Smooth muscle cell of bladder (primary cell): ENCODE measurements around the gene PCDHA8. TPM values are rescaled to one million over a fixed set of nuclear protein-coding genes. Genes with fewer than 3 reads are reported as not detected.

ENCODE experiments used
- total RNA-seq: library from RNA; depleted of rRNA; stranded (reverse); fragments of >200 nt; gene quantifications from 2 replicates; pipeline ENCODE4 v1.2.3, GENCODE V29; 2014

PCDHA8 gene, protein sequence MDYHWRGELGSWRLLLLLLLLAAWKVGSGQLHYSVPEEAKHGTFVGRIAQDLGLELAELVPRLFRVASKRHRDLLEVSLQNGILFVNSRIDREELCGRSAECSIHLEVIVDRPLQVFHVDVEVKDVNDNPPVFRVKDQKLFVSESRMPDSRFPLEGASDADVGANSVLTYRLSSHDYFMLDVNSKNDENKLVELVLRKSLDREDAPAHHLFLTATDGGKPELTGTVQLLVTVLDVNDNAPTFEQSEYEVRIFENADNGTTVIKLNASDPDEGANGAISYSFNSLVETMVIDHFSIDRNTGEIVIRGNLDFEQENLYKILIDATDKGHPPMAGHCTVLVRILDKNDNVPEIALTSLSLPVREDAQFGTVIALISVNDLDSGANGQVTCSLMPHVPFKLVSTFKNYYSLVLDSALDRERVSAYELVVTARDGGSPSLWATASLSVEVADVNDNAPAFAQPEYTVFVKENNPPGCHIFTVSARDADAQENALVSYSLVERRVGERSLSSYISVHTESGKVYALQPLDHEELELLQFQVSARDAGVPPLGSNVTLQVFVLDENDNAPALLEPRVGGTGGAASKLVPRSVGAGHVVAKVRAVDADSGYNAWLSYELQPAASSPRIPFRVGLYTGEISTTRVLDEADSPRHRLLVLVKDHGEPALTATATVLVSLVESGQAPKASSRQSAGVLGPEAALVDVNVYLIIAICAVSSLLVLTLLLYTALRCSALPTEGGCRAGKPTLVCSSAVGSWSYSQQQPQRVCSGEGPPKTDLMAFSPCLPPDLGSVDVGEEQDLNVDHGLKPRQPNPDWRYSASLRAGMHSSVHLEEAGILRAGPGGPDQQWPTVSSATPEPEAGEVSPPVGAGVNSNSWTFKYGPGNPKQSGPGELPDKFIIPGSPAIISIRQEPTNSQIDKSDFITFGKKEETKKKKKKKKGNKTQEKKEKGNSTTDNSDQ
- under 0.01 and 0.09 TPM in 2 replicates for total RNA-seq

GRCh38 chr5:140840978-140841962 is at the start of gene PCDHA8:
TSS of gene PCDHA8 (plus strand) at chr5:140841187. CDS start at chr5:140841322, 135 bp downstream.

DNA sequence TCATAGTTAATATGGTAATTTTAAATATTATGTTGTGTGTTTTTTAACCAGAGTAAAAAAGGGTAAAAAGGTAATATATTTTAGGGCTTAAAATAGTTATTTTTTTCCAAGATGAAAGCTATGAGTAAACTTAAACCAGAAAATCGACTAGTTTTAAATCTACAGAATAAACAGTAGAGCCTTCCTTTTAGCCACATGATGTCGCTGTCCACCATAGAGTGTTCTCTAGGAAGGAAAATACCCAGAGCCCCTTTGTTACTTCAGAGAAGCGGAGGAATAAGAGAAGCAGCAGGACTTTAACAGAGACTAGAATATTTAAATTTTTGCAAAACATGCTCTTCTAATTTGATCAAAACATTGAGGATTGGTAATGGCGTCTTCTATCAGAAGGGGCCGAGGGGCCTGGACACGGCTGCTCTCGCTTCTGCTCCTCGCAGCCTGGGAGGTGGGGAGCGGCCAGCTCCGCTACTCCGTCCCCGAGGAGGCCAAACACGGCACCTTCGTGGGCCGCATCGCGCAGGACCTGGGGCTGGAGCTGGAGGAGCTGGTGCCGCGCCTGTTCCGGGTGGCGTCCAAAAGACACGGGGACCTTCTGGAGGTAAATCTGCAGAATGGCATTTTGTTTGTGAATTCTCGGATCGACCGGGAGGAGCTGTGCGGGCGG is 46.3 kb upstream of the PCDHA8 start, which contains the start of gene PCDHA2:
Gene PCDHA2, plus strand, starts transcription at position 258 of the 664 bp plus-strand sequence.

DNA sequence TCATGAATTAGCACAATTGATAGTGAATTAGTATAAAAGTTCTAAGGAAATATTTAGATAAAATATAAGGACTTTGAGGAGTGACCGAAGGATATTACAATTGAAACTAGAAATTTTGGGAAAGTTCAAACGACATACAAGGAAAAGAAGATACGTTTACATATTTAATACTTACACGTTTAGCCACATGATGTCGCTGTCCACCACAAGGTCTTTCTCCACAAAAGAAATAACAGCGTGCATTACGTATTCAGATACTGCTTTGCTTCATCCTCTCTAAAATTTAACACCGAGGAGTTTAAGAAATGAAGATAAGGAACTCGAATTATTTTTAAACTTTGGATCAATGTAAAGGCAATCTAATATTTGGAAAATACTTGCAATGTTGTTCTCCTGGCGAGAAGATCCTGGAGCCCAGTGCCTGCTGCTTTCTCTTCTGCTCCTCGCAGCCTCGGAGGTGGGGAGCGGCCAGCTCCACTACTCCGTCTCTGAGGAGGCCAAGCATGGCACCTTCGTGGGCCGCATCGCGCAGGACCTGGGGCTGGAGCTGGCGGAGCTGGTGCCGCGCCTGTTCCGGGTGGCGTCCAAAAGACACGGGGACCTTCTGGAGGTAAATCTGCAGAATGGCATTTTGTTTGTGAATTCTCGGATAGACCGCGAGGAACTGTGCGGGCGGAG is 40.0 kb upstream of the PCDHA8 start, which contains the start of gene PCDHA3:
Gene PCDHA3, plus strand, starts transcription at position 242 of the 678 bp plus-strand sequence.

GRCh38 chr5:140806834-140807775 is 33.9 kb upstream of the PCDHA8 start, which contains the start of gene PCDHA4:
TSS of gene PCDHA4 (plus strand) at chr5:140807068.

DNA sequence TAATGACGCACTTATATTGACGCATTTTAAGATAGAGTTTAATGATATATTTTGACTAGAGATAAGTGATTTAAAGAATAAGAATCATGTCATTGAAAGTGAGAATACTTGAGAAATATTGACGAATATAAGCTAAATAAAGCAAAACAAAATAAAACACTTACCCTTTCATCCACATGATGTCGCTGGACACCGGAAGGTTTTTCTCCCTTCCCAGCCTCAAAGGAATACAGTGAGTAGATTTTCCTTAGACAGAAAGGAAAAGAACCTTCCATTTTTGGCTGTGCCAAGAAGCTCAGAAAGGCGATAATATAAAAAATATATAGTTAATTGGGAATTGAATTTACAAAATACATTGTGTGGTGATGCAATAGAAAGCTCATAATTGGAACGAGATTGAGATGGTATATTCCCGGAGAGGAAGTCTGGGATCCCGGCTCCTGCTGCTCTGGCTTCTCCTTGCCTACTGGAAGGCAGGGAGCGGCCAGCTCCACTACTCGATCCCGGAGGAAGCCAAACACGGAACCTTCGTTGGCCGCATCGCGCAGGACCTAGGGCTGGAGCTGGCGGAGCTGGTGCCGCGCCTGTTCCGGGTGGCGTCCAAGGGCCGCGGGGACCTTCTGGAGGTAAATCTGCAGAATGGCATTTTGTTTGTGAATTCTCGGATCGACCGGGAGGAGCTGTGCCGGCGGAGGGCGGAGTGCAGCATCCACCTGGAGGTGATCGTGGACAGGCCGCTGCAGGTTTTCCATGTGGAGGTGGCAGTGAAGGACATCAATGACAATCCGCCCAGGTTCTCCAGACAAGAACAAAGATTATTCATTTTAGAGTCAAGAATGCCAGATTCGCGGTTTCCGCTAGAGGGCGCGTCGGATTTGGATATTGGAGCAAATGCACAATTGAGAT is 19.4 kb upstream of the PCDHA8 start, which contains the start of gene PCDHA5:
Gene PCDHA5, plus strand, starts transcription at position 239 of the 906 bp plus-strand sequence.

GRCh38 chr5:140827704-140828361 is 13.2 kb upstream of the PCDHA8 start, which contains the start of gene PCDHA6:
TSS of gene PCDHA6 (plus strand) at chr5:140827960. CDS start at chr5:140828092, 132 bp downstream.

GRCh38 chr5:140833993-140834392 is 7.0 kb upstream of the PCDHA8 start, which contains the start of gene PCDHA7:
TSS of gene PCDHA7 (plus strand) at chr5:140834269. CDS start at chr5:140834384, 115 bp downstream.

DNA sequence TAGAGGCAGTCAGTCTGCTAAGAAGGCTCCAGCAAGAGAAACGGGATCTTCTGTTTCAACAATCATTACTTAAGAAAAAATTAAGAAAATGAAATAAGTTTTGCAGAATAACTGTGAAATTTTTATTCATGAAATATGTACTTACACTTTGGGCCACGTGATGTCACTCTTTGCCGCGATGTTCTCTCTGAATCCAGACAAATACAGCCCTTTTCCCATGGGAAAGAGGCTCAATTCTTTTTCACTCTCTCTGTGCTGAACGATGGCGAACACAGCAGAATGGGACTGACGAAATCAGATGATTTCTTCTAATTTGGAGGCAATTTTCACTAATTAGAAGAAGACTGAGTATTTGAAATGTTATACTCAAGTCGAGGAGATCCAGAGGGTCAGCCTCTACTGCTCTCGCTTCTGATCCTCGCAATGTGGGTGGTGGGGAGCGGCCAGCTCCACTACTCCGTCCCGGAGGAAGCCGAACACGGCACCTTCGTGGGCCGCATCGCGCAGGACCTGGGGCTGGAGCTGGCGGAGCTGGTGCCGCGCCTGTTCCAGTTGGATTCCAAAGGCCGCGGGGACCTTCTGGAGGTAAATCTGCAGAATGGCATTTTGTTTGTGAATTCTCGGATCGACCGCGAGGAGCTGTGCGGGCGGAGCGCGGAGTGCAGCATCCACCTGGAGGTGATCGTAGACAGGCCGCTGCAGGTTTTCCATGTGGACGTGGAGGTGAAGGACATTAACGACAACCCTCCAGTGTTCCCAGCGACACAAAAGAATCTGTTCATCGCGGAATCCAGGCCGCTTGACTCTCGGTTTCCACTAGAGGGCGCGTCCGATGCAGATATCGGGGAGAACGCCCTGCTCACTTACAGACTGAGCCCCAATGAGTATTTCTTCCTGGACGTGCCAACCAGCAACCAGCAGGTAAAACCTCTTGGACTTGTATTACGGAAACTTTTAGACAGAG is 7.4 kb downstream of the PCDHA8 start, which contains the start of gene PCDHA9:
Gene PCDHA9, plus strand, starts transcription at position 244 of the 964 bp plus-strand sequence. Its CDS starts 114 bp downstream, at position 358.

GRCh38 chr5:140855772-140856674 is 15.0 kb downstream of the PCDHA8 start, which contains the start of gene PCDHA10:
TSS of gene PCDHA10 (plus strand) at chr5:140855897. CDS start at chr5:140856049, 152 bp downstream.

GRCh38 chr5:140868721-140869554 is 28.0 kb downstream of the PCDHA8 start, which contains the start of gene PCDHA11:
TSS of gene PCDHA11 (plus strand) at chr5:140868957. CDS start at chr5:140869104, 147 bp downstream.

DNA sequence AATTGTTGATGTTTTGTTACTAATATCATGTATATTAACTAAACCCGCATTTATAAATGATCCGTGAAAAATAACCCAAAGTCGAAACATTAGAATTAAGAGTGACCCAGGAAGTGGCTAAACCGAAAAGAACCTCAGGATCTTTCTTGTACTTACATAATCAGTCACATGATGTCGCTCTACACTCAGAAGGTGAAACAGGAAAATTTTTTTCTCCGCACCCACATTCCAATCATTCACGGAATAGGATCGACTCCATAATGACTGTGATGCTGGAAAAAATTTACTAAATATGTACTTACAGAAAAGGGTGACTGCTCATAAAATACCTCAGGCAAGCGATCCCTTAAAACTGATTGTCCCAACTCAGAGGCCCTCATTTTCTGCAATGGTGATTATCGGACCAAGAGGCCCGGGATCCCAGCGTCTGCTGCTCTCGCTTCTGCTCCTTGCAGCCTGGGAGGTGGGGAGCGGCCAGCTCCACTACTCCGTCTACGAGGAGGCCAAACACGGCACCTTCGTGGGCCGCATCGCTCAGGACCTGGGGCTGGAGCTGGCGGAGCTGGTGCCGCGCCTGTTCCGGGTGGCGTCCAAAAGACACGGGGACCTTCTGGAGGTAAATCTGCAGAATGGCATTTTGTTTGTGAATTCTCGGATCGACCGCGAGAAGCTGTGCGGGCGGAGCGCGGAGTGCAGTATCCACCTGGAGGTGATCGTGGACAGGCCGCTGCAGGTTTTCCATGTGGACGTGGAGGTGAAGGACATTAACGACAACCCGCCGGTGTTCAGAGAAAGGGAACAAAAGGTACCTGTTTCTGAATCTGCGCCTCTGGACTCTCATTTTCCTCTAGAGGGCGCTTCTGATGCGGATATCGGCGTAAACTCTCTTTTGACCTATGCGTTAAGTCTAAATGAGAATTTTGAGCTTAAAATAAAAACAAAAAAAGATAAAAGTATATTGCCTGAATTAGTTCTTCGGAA is 34.4 kb downstream of the PCDHA8 start, which contains the start of gene PCDHA12:
Gene PCDHA12, plus strand, starts transcription at position 224 of the 981 bp plus-strand sequence. Its CDS starts 165 bp downstream, at position 389.

GRCh38 chr5:140881889-140882590 is 41.1 kb downstream of the PCDHA8 start, which contains the start of gene PCDHA13:
TSS of gene PCDHA13 (plus strand) at chr5:140882124. CDS start at chr5:140882269, 145 bp downstream.

